NCI-H748 (cell line): ENCODE data around the gene SLC15A3.
A peak's percentile ranks its signal among the peaks of the same experiment; 100 is the strongest.
"Not testable (repeated sequence)": the region's sequence is repeated elsewhere in the genome, so short reads cannot be mapped to it uniquely, and the experiment has no call there.

Experiments
- DNase-seq: peaks from one replicate; lab custom pipeline; 2025; ENCODE audit not compliant: unreplicated experiment; lab: John Stamatoyannopoulos, UW

The SLC15A3 gene

GRCh38 chr11:60977224-60977623 lies 25.2 kb upstream of the SLC15A3 start:
- DNase-seq: no peak

GRCh38 chr11:60974726-60975125 lies 22.8 kb upstream of the SLC15A3 start:
- no peak for DNase-seq

- not testable (repeated sequence) for DNase-seq
Measured at GRCh38 chr11:60974316-60974715, 22.3 kb upstream of the SLC15A3 start.

GRCh38 chr11:60973699-60974098 lies 21.7 kb upstream of the SLC15A3 start:
- no peak for DNase-seq

GRCh38 chr11:60972182-60973030 lies 20.4 kb upstream of the SLC15A3 start:
- no peak for DNase-seq

GRCh38 chr11:60971520-60971919 lies 19.5 kb upstream of the SLC15A3 start, which contains the start of gene CD6:
Gene CD6 (plus strand): TSS chr11:60971680. CDS start chr11:60971866, 186 bp downstream.
- no peak for DNase-seq

- no peak for DNase-seq
Measured at GRCh38 chr11:60970890-60971289, 18.9 kb upstream of the SLC15A3 start.

- DNase-seq: peak; percentile 57
Measured at GRCh38 chr11:60970369-60970774, 18.4 kb upstream of the SLC15A3 start.

GRCh38 chr11:60968223-60968622 lies 16.2 kb upstream of the SLC15A3 start:
- no peak for DNase-seq

- no peak for DNase-seq
Measured at GRCh38 chr11:60966890-60967289, 14.9 kb upstream of the SLC15A3 start.

- no peak for DNase-seq
Measured at GRCh38 chr11:60964801-60965200, 12.8 kb upstream of the SLC15A3 start.

- no peak for DNase-seq
Measured at GRCh38 chr11:60960405-60960804, 8.4 kb upstream of the SLC15A3 start.

GRCh38 chr11:60959431-60959830 lies 7.5 kb upstream of the SLC15A3 start:
- no peak for DNase-seq

GRCh38 chr11:60957188-60957587 lies 5.2 kb upstream of the SLC15A3 start:
- no peak for DNase-seq

- DNase-seq: no peak
Measured at GRCh38 chr11:60955571-60955970, 3.6 kb upstream of the SLC15A3 start.

- DNase-seq: no peak
Measured at GRCh38 chr11:60954421-60954820, 2.4 kb upstream of the SLC15A3 start.

GRCh38 chr11:60953781-60954180 lies 1.8 kb upstream of the SLC15A3 start:
- DNase-seq: no peak

GRCh38 chr11:60952742-60953170 lies 780 bp upstream of the SLC15A3 start:
- DNase-seq: no peak

GRCh38 chr11:60951606-60951903 lies 421 bp downstream of the SLC15A3 start:
- DNase-seq: no peak

GRCh38 chr11:60950933-60951605 lies 907 bp downstream of the SLC15A3 start:
- no peak for DNase-seq

- DNase-seq: no peak
Measured at GRCh38 chr11:60950024-60950423, 2.0 kb downstream of the SLC15A3 start.

- DNase-seq: no peak
Measured at GRCh38 chr11:60948250-60948649, 3.7 kb downstream of the SLC15A3 start.
